HG03280 (cell line): ENCODE results near the gene C1S.
"Not testable (repeated sequence)": the region's sequence is repeated elsewhere in the genome, so short reads cannot be mapped to it uniquely, and the experiment has no call there.

Experiments used
- ATAC-seq: cut with Tn5 transposase; IDR thresholded peaks from one replicate; pipeline ENCODE4 v1.9.1; 2021; ENCODE audit warnings: mild to moderate bottlenecking, moderate library complexity; ENCODE audit not compliant: unreplicated experiment

C1S gene

DNA sequence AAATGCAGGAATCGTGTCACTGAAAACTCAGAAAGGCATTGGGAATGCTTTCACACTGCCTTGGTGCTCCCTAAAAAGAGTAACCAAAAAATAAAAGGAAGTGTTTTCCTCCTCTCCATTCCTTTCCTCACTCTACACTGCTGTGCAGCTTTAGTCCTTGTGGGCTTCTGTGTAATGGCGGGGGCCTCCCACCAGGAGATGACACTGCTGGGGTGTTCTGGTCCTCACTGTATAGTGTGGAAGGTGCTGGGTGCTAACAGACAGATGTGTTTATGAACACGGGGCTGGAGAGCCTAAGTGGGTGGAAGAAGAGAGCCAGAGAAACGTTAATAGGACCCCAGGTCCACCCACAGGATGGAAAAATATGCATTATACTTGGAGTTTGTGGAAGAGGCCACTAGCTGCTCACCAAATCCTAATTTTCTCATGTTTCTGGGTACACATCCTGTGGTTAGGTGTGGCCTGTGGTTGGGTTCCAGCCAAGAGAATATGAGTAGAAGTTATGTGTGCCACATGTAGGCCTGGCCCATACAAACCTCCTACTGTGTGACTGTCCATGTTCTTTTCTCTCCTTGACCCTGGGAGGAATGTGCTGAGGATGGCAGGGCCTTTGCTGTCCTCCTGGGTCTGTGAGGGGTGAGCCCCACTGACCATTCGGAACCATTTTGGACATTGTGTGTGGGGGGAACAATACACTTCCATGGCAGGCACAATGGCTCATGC lies 14.0 kb upstream of the C1S start:
- ATAC-seq, result no peak

DNA sequence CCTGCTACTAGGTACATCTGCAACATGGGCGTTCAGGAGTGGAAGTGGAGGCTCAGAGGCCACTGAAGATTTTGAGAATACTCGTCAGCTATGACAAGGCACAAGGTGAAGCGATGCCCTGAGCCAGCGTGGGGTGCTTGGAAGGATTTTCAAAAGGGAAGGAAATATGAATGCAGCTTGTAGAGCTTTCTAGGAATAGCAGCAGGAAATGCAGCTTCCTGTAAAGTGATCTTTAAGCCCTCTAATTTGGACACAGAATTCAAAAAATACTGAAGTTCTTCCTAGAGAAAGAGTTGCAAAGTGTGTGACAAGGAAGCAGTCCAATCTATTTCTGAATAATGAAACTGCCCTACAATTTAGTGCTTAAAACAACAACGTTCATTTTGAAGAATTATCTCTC lies 13.2 kb upstream of the C1S start:
- no peak for ATAC-seq

DNA sequence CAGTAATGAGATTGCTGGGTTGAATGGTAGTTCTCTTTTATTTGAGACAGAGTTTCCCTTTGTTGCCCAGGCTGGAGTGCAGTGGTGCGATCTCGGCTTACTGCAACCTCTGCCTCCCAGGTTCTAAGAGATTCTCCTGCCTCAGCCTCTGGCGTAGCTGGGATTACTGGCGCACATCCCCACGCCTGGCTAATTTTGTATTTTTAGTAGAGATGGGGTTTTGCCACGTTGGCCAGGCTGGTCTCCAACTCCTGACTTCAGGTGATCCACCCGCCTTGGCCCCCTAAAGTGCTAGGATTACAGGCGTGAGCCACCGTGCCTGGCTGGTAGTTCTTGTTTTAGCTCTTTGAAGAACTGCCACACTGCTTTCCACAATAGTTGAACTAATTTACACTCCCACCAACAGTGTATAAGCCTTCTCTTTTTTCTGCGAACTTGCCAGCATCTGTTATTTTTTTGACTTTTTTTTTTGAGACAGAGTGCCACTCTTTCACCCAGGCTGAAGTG lies 11.0 kb upstream of the C1S start:
- ATAC-seq, result not testable (repeated sequence)

GRCh38 chr12:7049973-7050372 lies 10.5 kb upstream of the C1S start:
- ATAC-seq, result not testable (repeated sequence)

- ATAC-seq, result no peak
These were observed 5.6 kb upstream of the C1S start for GRCh38 chr12:7054925-7055324.

- not testable (repeated sequence) for ATAC-seq
These were observed 4.8 kb upstream of the C1S start for GRCh38 chr12:7055736-7056135.

DNA sequence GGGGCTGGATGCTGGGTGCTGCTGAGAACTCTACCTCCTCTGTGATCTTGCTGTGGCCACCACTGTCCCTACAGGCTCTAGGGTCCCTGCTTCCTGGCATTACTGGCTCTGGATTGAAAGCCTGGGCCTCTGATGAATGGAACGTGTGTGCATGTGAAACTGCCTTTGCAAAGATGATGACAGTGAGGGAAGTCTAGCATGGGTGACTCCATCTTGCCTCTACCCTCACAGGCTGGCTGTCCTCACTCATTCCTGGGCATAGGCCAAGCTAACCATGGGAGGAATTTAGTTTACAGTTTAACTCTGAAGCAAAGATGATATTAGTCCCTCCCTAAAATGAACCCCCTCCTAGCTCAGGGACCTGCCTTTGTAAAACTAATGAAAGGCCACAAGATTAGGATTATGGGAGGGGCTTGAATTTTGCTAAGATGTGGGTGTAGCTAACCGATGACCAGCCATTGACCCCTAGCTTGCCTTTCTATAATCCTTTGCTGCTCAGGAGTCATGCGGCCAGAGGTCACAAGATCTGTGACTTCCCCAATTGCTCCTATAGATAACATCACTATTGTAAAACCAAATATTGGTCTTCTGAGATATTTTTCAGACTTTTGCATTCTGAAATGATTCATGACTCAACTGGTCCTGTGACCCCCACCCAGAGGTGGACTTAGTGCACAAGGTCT lies 2.2 kb upstream of the C1S start:
- no peak for ATAC-seq

GRCh38 chr12:7058850-7059395 lies 1.6 kb upstream of the C1S start:
- ATAC-seq, result no peak

- ATAC-seq, result no peak
These were observed 738 bp upstream of the C1S start for GRCh38 chr12:7059780-7060179.

DNA sequence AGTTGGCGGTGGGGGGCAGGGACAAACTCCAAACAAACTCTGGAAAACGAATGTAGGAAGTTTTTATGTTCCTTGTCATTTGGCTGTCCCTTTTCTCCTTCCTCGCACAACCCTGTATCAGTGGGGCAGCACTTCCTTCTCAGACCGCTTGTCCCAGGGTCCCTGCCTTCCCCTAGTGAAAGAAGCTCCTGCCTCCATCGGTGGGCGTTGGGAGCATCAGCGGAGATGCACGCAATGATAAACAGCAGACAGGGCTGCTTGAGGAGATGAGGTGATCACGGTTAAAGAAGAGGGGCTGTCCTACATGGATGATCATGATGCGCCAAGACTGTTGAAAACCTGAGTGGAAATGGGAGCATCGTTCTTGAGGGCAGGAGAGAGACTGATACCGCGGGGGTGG lies 620 bp downstream of the C1S start:
- no peak for ATAC-seq

DNA sequence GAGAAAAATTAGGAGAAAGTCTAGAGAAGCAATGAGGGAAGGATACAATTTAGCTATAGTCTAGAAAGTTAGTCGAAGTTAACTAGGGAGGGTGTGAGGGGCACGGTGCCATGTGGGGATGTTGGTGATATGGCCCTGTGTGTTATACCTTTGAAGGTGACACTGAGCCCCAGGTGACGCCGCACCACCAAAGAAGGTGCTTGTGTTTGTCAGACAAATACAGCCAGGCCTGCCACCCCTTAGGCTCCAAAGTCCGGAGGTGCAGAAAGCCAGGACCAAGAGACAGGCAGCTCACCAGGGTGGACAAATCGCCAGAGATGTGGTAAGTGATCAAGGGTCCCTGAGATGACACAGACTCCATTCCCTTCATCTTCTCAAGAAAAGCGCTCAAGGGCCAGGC lies 1.1 kb downstream of the C1S start:
- ATAC-seq, result no peak

- ATAC-seq, result no peak
These were observed 4.0 kb downstream of the C1S start for GRCh38 chr12:7064516-7064915.

DNA sequence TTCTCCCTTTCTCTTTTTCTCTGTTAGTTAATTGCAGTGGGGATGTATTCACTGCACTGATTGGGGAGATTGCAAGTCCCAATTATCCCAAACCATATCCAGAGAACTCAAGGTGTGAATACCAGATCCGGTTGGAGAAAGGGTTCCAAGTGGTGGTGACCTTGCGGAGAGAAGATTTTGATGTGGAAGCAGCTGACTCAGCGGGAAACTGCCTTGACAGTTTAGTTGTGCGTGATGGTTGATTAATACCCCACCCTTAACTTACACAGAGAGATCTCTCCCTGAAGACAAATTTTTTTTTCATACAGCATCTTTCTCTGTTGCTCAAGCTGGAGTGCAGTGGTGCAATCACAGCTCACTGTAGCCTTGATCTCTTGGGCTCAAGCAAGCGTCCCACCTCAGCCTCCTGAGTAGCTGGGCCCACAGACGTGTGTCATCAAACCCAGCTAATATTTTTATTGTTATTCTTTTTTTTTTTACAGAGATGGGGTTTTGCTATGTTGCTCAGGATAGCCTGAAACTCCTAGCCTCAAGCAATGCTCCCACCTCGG lies 4.6 kb downstream of the C1S start:
- no peak for ATAC-seq

GRCh38 chr12:7066596-7066995 lies 6.1 kb downstream of the C1S start:
- ATAC-seq, result no peak

DNA sequence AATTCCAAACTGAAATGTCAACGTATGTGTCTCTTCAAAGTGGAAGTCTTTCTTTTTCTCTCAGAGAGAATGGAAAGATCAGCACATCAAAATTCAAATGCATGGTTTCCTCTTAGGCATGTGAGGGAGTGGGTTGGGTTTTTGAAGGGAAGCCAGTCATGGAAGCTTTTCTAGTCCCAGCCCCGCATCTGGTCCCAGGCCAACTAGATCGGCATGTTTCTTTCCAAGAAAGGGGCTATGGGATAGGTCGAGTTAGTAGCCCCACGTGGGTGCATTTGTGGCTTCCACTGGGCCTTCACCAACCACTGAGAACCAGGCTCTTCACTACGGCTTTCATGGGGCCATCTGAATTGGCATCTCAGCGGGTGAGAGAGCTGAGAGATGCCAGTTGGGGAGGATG lies 6.6 kb downstream of the C1S start:
- ATAC-seq, result no peak

DNA sequence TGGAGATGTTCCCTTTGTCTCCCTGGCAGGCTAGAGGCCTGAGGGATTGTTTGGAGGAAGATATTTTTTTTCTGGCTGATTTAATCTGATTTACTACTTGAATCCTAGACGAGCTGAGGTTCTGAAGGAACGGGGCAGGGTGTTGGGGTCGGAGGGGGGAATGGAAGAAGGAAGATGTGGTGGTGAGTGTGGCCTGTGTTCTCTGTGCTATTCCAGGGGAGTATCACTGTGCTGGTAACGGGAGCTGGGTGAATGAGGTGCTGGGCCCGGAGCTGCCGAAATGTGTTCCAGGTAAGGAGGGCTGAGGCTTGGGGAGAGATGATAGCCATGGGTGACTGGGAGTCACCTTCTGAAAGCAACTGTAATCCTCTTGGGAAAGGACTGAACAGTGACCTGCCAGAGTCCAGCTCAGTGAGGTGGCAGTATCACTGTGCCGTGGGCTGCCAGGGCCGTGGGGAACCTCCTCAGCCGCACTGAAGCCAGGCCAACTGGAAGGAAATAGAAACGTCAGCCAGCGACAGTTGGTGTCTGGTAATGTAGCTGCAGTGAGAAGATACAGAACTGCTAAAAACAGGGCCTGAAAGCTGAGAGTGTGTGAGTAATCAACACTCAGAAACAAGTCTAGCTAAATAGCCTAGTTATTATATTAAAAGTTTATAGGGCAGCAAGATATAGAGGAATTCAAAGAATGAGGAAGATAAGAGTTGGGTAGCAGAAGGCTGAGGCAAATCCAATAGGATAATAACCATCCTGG lies 7.9 kb downstream of the C1S start:
- no peak for ATAC-seq

DNA sequence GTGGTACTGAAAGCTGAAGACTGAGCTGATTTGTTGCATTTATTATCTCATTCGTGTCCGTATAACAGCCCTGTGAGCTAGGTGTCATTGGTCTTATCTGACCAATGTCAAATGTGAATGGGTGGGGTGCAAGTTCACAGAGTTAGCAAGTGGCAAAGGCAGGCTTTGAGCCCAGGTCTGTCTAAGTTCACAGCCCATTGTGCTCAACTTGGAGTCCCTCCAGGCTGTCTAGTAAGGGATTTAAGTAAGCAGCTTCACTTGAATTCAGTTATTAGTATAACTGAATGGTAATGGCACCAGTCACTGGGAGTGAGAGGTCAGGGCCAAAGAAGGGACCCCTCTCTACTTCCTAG lies 8.5 kb downstream of the C1S start:
- ATAC-seq, result no peak

GRCh38 chr12:7069386-7069785 lies 8.9 kb downstream of the C1S start:
- no peak for ATAC-seq

DNA sequence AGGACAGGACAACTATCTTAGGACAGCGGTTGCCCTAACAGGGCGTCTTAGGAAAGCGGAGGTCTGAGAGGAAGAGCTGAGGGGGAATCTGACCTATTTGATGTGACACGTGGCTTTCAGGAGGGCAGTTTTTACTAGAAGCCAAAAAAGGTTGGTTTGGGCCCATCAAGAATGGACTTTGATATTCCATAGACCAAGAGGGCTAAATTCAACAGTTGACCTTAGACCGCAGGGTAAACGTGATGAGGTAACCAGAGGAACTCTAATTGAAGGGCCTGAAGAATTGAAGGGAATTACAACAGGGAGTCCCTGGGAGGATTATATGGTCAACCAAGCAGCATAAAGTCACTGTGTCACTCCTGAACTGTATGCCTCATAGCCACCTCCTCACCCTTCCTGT lies 11.5 kb downstream of the C1S start:
- no peak for ATAC-seq

DNA sequence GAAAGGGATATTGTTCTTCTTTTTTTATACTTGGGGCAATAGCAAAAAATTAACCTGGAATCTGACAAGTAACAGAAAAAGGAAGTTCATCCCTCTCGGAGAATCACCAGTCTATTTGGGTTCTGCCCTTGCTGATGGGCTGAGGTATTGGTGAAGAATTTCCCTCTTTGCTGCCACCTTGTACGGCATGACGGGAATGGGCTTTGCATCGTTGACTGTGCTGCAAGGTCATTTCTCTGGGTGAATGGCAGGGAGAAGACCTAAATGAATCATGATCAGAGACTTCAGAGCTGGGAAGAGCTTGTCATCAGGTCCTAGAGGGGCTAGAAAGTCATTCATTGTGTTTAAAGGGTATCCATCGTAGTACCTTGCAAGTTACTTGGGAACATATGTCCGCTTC lies 12.0 kb downstream of the C1S start:
- no peak for ATAC-seq

GRCh38 chr12:7073946-7074345 lies 13.4 kb downstream of the C1S start:
- no peak for ATAC-seq
